IPS DF 4.7 (cell line): Measurements from ENCODE around the gene GGCX.
"Not testable (repeated sequence)": the region's sequence is repeated elsewhere in the genome, so short reads cannot be mapped to it uniquely, and the experiment has no call there.

Experiments
- DNase-seq: peaks from one replicate; pipeline ENCODE4 v3.0.0-alpha.2; 2013; ENCODE audit warnings: low spot score; ENCODE audit errors: extremely low read depth

The GGCX gene

GRCh38 chr2:85561280-85562212 is at the start of gene GGCX:
Gene GGCX (minus strand): TSS chr2:85561493. CDS start chr2:85561428, 65 bp downstream.
- no peak for DNase-seq

DNA sequence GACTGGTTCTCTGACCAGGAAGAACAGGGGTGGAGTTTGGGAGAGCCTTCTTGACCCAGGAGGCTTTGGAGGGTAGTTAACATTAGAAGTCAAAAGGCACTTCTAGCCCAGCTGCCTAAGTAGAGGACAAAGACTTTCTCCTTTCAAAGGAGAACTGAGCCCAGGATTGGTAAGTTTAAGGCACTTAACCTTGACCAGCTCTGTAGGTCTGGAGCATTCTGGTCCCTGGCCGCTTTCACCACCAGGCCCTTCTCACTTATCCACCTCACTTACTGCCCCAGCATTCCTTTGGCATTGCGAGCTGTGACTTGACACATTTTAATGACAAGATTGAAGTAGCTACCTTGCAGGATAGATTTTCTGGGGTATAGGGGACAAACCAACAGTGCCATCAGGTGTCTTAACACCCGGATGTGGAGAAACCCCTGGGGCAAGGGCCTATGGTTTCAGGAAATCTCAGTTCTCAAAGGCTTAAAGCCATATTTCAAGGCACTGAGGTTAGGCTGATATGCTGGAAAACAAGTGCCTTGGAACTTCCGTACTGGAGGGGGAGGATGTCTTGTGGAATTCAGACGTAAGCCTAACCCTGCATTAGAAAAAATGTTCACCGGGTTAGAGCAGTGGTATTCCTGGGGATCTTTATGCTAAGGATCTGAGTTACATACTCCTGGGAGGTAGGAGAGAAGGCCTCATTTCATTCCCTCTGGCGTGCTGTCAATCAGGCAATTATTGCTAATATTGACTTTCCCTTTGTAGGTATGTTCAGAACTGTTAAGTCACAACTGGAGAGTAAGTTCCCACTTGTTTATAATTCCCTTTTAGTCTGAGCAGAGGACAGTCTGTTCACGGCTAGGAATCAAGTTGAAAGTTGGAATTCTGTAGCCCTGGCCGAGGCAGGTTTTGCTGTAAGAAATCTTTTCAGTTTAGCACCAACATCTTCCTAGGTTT is 46.2 kb upstream of the GGCX start:
- no peak for DNase-seq

- no peak for DNase-seq
Observed at GRCh38 chr2:85606116-85606455, 44.8 kb upstream of the GGCX start.

DNA sequence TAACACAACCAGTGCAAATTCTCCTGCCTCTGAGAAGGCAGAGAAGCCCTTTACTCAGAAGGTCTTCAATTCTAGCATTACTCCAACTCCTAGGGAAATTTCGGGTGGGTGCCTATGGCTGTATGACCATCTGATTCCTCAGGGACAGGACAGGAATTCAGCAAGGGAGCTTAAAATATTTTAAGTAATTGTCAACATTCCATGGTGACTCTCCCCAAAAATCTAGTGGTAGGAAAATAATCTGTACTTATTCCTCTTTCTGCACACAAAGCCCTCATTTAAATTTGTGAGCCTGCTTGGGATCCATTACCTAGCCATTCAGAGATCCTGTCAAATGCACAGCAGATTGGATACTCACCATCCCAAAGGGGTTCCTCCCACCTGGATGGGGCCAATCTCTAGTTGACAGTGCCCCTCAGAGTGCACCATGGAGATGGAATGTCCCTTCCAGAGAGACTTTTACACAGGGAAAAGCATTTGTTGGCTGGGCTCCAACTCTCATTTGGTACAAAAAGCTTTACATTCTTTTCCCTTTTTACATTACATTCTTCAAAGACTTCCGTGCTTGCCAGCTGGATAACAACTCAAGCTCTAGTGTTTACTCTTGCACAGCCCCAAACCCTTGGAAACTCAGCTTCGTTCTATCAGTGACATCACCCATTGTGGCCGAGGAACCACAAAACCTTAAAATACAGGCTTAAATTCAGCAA is 44.3 kb upstream of the GGCX start:
- DNase-seq: no peak

- no peak for DNase-seq
Observed at GRCh38 chr2:85604568-85605339, 43.5 kb upstream of the GGCX start.

DNA sequence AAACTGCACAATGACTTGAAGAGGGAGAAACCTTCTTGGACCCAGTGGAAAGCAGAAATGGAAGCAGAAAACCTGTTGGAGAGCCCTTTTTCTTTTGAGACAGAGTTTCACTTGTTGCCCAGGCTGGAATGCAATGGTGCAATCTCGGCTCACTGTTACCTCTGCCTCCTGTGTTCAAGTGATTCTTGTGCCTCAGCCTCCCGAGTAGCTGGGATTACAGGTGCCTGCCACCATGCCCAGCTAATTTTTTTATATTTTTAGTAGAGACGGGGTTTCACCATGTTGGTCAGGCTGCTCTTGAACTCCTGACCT is 42.8 kb upstream of the GGCX start:
- DNase-seq: not testable (repeated sequence)

DNA sequence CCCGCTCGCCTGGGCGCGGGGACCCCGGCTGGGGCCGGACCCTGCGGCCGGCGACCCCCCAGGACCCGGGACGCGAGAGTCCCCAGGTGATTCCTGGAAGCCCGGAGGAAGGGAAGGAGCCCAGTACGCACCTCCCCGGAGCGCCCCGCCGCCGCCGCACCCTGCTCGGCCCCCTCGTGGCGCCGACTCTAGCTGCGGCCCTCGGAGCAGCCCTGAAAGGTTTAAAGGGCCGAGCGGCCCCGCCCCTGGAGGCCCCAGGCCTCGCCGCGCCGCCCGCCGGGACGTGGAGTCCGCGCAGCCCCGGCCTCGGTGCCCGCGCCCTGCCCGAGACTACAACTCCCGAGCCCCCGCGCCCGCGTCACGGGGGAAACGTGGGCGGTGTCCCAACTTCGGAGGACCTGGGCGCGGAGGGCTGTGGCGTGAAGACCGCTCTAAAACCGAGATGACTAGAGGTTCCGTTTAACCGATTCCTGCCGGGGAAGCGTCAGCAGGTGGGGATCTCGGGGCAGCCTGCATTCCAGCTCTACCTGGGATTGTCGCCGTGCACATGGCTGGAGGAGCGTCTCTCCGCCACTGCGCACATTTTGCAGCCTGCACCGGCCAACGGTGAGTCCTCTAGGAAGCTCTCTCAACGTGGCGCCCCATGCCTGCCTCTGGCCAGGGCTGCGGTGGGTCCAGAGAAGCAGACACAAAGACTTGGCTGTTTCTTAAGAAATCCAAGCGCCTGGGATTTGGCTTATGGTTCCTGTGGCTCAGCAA is 41.4 kb upstream of the GGCX start, which contains the start of gene TMEM150A:
Gene TMEM150A (minus strand): TSS at position 223 of the 759 bp plus-strand sequence. CDS start 750 bp downstream, outside the sequence.
- no peak for DNase-seq

- DNase-seq: no peak
Observed at GRCh38 chr2:85601771-85602475, 40.6 kb upstream of the GGCX start.

GRCh38 chr2:85600951-85601770 is 39.9 kb upstream of the GGCX start:
- no peak for DNase-seq

- no peak for DNase-seq
Observed at GRCh38 chr2:85600235-85600575, 38.9 kb upstream of the GGCX start.

GRCh38 chr2:85599468-85600234 is 38.4 kb upstream of the GGCX start:
- no peak for DNase-seq

- no peak for DNase-seq
Observed at GRCh38 chr2:85598594-85599340, 37.5 kb upstream of the GGCX start.

DNA sequence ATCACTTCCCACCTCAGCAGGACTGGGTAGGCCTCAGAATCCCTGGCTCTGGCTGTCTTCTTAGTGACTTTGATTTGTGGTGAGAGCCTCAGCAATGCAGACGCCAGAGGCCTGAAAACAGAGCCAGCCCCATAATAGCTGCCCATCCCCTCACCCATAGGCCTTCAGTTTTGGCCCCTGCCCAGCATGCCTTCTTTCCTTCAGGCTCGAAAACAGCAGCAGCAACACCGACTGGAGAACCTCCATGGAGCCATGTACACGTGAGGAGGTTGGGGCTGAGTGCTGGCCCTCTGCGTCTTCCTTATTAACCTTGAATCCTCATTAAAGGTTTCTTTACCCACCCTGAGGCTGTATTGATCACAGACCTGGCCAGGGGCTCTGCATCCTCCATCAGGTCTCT is 35.9 kb upstream of the GGCX start:
- no peak for DNase-seq

DNA sequence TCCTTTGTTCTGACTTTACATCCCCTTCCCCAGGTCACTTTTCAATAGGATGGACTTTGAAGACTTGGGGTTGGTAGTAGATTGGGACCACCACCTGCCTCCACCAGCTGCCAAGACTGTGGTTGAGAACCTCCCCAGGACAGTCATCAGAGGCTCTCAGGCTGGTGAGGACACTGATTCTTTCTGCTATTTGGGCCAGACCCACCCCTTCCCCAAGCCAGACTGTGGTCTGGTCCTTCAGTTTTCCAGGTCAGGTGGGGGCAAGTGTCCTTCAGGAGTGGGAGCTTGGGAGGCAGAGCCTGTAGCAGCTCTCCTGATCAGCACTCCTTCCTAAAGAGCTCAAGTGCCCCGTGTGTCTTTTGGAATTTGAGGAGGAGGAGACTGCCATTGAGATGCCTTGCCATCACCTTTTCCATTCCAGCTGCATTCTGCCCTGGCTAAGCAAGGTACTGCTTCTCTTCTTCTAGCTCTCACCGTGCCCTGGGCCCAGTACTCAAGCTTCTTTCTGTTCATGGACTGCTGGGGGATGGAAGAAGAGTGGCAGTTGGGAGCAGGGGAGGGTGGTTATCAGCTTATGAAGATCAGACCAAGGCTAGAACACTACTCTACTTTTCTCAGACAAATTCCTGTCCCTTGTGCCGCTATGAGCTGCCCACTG is 35.3 kb upstream of the GGCX start:
- DNase-seq: no peak

DNA sequence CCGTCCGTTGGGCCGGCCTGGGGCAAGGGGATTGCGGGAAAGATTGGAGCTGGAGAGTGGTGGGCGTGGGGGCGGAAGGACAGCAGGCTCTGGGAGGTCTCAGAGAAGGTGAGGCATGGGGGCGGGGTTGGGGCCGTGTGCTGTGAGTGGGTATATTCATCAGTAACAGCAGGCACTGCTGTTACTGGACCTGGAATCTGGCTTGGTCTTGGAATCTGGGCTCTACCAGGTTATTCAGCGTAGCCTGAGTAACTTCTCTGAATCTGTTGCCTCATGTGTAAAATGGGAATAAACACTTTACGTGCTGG is 34.7 kb upstream of the GGCX start:
- no peak for DNase-seq

GRCh38 chr2:85595301-85596025 is 34.2 kb upstream of the GGCX start, which contains the start of gene RNF181:
Gene RNF181 (plus strand): TSS chr2:85595745. CDS start chr2:85595764, 19 bp downstream.
- peak; percentile 97 for DNase-seq
